ENCODE results near the gene PNPLA7.
A peak's percentile ranks its signal among the peaks of the same experiment; 100 is the strongest.

The PNPLA7 gene

DNA sequence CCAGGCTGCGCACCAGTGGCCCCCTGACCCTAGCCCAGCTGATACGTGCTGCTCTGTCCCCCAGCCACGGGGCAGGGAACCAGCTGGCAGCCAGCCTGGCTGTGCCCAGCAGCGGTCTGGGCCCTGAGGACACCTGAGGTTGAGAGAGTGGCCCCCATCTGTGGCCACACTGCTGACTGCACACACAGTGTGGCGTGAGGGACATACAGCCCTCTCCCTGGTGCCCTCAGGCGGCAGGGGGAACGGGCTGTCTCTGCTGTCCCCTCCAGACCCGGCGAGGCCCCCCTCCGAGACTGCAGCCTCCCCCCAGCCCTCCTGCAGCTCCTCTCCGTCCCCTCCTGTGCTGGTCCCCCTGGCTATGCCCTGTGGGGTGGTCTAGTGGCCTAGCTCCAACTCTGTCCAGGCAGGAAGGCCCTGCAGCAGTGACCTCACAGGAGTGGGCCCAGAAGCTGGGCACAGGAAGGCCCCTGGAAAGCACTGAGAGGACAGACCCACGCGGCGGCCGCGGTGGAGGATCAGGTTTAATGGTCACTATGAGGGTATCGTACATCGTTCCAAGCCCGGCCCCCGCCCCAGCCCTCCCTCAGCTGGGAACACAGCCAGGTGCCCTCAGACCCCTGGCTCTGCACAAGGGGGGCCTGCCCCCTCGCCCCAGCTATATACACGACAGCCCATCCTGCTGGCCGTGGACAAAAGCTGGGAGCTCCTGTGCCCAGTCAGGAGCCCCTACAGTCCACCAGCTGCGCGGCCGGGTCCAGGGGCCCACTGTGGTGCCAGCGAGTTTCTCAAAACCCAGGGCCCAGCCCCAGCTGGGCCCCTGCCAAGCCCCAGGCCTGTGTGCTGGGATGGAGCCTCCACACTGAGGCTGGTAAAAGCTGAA lies 102.2 kb downstream of the PNPLA7 start:
- DNase-seq = no peak

DNA sequence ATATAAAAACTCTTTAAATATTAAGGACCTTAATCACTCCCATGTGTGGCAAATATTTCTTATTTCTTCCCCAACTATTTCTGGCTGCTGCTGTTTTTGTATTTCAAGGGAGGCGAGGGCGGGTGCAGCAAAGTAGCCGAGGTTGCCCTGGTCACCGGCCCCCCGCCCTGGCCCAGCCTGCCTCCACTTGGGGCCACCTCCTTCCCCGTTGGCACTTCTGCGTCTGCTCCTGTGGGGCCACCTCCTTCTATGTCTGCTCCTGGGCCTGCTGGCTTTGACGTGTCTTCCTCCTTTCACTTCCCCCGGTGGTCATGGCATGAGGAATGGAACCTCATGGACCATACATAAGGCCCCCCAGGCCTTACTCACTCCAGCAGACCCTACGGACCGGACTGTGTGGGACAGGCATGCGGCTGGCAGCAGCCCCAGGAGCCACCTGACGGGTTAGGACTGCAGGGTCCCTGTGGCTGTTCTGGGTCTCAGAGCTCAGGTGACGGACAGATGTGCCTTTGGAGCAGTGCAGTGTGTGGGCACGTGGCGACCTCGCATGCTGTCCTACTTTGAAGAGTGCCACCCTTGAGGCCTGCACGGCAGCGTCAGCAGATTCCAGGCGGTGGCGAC lies 103.2 kb downstream of the PNPLA7 start:
- no peak for DNase-seq

GRCh38 chr9:137445930-137446431 lies 104.2 kb downstream of the PNPLA7 start:
- DNase-seq = no peak

- peak; percentile 86 for DNase-seq
Observed at GRCh38 chr9:137445275-137445807, 104.9 kb downstream of the PNPLA7 start.

- DNase-seq = no peak
Observed at GRCh38 chr9:137444106-137444790, 106.0 kb downstream of the PNPLA7 start.

DNA sequence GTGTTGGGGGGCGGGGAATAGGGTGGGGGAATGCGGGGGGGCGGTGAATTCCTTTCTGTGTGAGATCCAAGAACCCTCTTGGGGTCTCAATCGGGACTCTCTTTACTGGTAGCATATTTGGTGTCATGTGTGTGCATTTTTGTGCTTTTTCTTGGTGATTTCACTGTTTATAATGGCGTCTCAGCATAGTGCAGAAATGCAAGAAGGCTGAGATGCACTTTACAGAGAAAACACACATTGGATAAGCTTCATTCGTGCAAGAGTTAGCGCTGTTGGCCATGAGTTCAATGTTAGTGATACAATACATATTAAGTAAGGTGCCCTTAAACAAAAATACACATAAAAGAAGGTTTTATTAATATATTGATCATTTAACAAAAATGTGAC lies 108.3 kb downstream of the PNPLA7 start:
- no peak for DNase-seq

DNA sequence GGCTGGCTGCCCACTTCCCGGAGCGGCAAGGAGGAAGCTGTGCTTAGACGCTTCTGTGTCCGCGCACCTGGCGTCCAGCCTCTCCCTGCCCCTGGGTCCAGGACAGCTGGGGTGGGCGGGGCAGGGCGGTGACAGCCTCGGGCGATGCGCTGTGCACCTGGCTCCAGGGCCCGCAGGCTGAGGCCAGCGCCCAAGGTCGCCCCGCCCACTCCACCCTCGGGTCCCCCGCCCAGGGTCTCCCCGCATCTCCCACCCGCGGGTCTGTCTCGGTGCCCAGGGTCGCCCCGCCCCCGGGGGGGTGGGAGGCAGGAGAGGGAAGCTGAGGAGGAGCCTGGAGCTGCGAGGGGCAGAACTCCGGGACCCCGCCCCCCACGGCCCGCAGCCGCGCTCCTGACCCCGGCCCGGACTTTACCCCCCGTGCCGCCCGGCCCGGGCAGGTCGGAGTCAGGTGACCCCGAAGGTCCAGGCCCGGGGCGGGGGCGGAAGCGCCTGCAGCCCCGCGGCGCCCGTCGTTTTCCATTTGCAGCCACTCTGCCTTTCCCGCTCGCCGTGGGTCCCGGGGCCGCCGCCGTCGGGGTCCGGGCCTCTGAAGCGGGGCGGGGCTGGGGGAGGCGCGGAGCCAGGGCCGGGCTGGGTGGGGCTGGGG lies 108.8 kb downstream of the PNPLA7 start, which contains the start of gene ENTPD8:
ENTPD8 (minus strand) TSS at position 69 of the 646 bp plus-strand sequence. CDS start 3,072 bp downstream, outside the sequence.
- no peak for DNase-seq

DNA sequence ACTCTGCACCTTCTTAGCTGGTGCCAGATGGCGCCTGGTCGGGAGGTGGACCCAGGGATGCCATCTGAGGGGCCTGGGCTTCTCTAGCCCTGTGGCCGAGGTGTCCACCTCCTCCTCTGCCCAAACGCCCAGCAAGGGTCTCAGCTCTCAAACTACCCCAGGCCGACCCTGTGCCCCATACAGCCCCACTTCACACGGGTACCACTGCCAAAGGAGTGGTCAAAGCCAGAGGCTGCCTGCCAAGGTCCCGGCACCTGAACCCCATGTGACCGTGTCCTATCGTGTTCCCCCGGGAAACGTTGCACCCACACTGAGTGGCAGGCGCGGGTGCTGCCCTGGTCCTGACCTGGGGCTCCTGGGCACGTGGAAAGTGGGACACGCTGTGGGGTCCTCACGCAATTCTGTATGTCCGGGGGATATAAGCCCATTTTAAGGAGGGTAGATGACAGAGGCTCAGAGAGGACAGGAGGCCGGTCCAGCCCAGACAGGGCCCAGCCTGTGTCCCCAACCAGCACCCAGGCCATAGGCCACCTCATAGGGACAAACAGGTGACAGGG lies 111.0 kb downstream of the PNPLA7 start:
- no peak for DNase-seq

GRCh38 chr9:137438591-137439157 lies 111.5 kb downstream of the PNPLA7 start:
- no peak for DNase-seq

DNA sequence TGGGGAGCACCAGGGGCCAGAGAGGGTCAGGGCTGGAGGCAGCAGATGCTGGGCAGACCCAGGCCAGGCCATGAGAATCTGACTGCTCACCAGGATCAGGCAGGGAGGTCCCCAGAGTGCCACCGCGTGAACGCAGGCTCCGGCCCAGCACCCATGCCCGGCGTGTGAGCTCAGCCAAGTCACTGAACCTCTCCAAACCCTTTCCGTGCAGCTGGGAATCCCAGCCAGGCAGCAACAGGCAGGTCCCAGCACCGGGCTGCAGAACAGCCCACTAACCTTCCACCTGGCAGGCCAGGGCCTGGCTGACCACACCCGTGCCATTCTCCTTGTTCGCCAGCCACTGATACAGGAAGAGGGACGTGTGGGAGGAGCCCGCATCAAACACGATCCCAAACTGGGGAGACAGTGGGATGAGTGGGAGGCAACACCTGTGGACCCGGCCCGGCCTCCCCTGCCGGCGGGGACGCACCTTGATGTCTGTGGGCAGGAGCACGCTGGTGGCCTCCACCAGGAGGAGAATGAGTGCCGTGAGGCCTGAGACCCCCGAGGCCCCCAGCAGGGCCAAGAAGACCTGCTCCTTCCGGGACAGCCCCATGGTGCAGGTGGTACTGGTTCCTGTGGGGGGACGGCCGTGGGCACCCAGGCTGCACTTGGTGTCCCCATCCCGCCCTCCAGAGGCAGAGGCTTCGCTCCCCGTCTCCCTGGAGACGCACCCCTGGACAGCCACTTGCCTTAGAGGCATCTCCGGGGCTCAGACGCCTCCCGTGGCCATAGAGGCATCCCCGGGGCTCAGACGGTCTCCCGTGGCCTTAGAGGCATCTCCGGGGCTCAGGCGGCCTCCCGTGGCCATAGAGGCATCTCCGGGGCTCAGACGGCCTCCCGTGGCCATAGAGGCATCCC lies 112.3 kb downstream of the PNPLA7 start:
- DNase-seq = no peak

- no peak for DNase-seq
Observed at GRCh38 chr9:137436761-137437600, 113.2 kb downstream of the PNPLA7 start.

DNA sequence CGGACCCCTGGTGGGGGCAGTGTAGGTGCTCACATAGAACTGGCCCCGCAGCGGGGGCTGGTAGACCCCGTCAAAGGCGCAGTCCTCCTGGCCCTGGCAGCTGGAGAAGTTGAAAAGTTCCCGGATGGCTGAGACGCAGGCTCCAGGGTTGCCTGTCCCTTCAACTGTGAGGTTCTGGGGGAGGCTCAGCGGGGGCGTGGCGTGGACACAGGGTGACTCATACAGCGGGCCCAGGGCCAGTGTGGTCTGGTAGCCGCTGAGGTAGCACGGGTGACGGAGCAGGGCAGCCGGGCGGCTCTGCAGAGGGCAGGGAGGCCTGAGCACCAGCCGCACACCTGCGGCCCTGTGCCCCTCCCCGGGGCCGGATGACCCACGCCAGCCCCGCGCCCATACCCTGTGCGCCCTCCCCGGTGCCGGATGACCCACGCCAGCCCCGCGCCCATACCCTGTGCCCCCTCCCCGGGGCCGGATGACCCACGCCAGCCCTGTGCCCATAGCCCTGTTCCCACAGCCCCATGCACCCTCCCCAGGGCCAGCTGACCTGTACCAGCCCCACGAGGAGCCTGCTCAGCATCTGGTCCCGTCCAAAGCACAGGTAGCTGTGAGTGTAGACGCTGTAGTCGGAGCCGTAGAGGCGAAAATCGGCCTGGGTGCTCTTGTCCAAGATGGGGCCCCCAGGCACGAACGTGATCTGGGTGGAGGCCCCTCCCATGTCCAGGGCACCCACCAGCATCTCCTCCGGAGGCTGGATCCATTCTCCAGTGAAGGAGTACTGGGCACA lies 114.0 kb downstream of the PNPLA7 start:
- peak; percentile 91 for DNase-seq

DNA sequence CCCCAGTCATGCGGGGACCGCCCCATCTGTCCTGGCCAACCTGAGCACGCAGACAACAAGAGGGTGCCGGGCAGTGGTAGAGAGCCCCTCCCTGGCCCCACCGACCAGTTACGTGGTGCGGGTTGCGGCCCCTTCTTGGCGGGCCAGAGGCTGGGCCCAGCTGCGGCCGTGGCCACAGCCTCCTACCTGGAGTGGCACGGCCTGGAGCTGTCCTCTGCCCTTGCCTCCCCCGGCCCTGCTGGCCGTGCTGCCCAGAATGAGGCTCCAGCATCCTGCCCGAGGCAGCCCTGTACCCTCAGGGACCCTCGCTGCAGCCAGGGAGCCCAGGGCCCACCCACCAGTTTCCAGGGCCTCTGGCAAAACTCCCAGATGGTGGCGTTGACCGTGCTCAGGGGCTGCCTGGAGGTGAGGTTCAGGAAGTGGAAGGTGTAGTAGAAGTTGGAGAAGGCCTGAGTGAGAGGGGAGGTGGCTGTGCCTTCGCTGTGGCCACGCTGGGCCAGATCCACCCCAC lies 114.8 kb downstream of the PNPLA7 start:
- no peak for DNase-seq

DNA sequence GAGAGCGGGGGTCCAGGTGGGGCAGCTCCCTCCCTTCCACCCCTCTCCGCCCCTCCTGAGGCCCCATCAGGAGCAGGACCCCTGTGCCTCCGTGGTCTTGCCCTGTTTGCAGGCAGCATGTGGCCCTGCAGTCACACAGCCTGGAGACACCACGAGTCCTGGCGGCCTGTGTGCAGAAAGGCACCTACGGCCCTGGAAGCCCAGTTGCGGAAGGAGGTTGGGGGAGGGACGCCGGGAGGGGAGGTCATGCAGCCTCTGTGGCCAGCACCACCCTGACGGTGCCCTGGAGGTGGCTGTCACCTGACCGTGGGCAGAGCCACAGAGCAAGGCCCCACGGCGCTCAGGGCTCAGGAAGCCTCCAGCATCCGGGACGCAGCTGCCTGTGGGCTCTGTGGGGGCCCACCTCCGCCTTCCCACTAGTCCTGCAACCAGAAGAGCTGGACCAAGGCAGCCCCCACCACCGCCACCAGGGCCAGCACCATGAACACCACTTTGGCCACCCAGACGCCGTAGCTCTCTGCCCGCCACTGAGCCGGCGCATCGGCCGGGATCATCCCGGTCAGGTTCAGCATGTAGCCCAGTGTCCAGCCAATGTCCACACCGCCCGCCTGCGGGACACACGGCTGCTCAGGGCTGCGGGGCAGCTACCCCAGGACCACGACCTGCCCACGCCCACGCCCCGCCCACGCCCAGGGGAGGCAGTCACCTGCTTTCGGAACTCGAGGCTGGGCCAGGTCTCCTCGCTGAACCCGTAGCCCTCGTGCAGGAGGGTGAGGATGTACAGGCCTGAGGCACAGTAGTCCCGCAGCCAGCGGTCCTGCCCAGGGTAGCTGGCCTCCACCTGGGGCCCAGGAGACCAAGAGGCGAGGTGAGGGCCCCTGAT lies 115.5 kb downstream of the PNPLA7 start:
- DNase-seq = no peak

DNA sequence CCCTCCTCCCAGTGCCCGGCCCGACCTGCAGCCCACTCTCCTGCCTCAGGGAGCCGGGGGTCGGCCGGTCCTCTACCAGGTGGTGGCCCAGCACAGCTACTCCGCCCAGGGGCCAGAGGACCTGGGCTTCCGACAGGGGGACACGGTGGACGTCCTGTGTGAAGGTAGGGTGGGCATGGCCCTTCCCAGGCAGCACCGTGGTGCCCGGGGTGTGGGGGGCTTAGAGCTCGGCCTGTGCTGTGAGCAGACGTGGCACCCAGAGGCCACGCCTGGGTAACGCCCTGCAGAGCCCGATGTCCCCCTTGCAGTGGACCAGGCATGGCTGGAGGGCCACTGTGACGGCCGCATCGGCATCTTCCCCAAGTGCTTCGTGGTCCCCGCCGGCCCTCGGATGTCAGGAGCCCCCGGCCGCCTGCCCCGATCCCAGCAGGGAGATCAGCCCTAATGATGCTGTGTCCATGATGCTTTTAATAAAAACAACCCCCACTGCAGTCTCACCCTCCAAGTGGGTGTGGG lies 116.2 kb downstream of the PNPLA7 start:
- no peak for DNase-seq

- no peak for DNase-seq
Observed at GRCh38 chr9:137433349-137433915, 116.8 kb downstream of the PNPLA7 start.

- no peak for DNase-seq
Observed at GRCh38 chr9:137432687-137433348, 117.4 kb downstream of the PNPLA7 start.
